HepG2 (cell line): ENCODE data around the gene GALNT10. TPM values are rescaled to one million over a fixed set of nuclear protein-coding genes. Genes with fewer than 3 reads are reported as not detected.

Source experiments
- ARHGAP35 ChIP-seq: sonication (generic); formaldehyde crosslinking; IDR thresholded peaks from 2 replicates; pipeline ENCODE4 v1.9.0; 2022; ENCODE audit warnings: mild to moderate bottlenecking, inconsistent platforms, moderate library complexity, missing genetic modification reagents, borderline replicate concordance
- CHD2 ChIP-seq: IDR thresholded peaks from 2 replicates; pipeline ENCODE4 v1.6.1; 2011; ENCODE audit warnings: low read depth, low read length, improper control_type of control experiment
- HMG20A ChIP-seq: IDR thresholded peaks from 2 replicates; pipeline ENCODE4 v1.6.1; 2016; ENCODE audit warnings: borderline replicate concordance
- KAT8 ChIP-seq: IDR thresholded peaks from 2 replicates; pipeline ENCODE4 v1.6.1; 2016; ENCODE audit warnings: missing genetic modification reagents, missing compliant biosample characterization
- KLF16 ChIP-seq, 2 experiments: sonication (generic) in 1 of 2; formaldehyde crosslinking in 1 of 2; IDR thresholded peaks; 2 replicates each; pipeline versions ENCODE4 v1.6.1 to v1.8.0; 2016 to 2023; ENCODE audit warnings: missing genetic modification reagents in 2 of 2, missing compliant biosample characterization in 1 of 2
- NFE2L2 ChIP-seq: fragments of 150-350 bp; IDR thresholded peaks from 2 replicates; pipeline ENCODE4 v1.6.1; 2014; ENCODE audit warnings: low read length
- POLR2AphosphoS2 ChIP-seq: IDR thresholded peaks from 2 replicates; pipeline ENCODE4 v1.6.1; 2011; ENCODE audit warnings: low read depth, low read length, improper control_type of control experiment
- SMC3 ChIP-seq: IDR thresholded peaks from 2 replicates; pipeline ENCODE4 v1.6.1; 2011; ENCODE audit warnings: low read length, improper control_type of control experiment
- SOX6 ChIP-seq, 2 experiments: fragments of 450-650 bp in 1 of 2; sonication (generic) in 1 of 2; formaldehyde crosslinking in 1 of 2; IDR thresholded peaks; 2 replicates each; pipeline versions ENCODE4 v1.4.0 to v1.6.1; 2017 to 2020; ENCODE audit warnings: antibody characterized with exemption in 1 of 2, mild to moderate bottlenecking in 1 of 2, missing genetic modification reagents in 1 of 2
- ZEB1 ChIP-seq: IDR thresholded peaks from 2 replicates; pipeline ENCODE4 v1.6.1; 2012; ENCODE audit warnings: mild to moderate bottlenecking, low read depth, inconsistent platforms; ENCODE audit not compliant: insufficient replicate concordance
- ZMYM3 ChIP-seq: sonication (generic); formaldehyde crosslinking; IDR thresholded peaks from 2 replicates; pipeline ENCODE4 v1.5.1; 2020; ENCODE audit warnings: mild to moderate bottlenecking, missing genetic modification reagents
- ZNF224 ChIP-seq: sonication (generic); formaldehyde crosslinking; IDR thresholded peaks from 2 replicates; pipeline ENCODE4 v1.5.0; 2020; ENCODE audit warnings: mild to moderate bottlenecking, missing genetic modification reagents
- ZNF235 ChIP-seq: sonication (generic); formaldehyde crosslinking; IDR thresholded peaks from 2 replicates; pipeline ENCODE4 v1.8.1; 2023; ENCODE audit warnings: mild to moderate bottlenecking, missing genetic modification reagents, borderline replicate concordance
- ZNF382 ChIP-seq: sonication (generic); formaldehyde crosslinking; IDR thresholded peaks from 2 replicates; pipeline ENCODE4 v1.5.0; 2020; ENCODE audit warnings: missing genetic modification reagents, mild to moderate bottlenecking, borderline replicate concordance
- ZNF430 ChIP-seq: sonication (generic); formaldehyde crosslinking; IDR thresholded peaks from 2 replicates; pipeline ENCODE4 v1.9.0; 2021; ENCODE audit warnings: mild to moderate bottlenecking, missing genetic modification reagents
- ZNF432 ChIP-seq: sonication (generic); formaldehyde crosslinking; IDR thresholded peaks from 2 replicates; pipeline ENCODE4 v1.5.0; 2020; ENCODE audit warnings: missing genetic modification reagents, mild to moderate bottlenecking, borderline replicate concordance
- ZNF567 ChIP-seq: sonication (generic); formaldehyde crosslinking; IDR thresholded peaks from 2 replicates; pipeline ENCODE4 v1.8.1; 2023; ENCODE audit warnings: mild to moderate bottlenecking, missing genetic modification reagents, borderline replicate concordance
- ZNF713 ChIP-seq: sonication (generic); formaldehyde crosslinking; IDR thresholded peaks from 2 replicates; pipeline ENCODE4 v1.4.0; 2020; ENCODE audit warnings: mild to moderate bottlenecking, missing genetic modification reagents
- ZSCAN20 ChIP-seq: sonication (generic); formaldehyde crosslinking; IDR thresholded peaks from 2 replicates; pipeline ENCODE4 v1.4.0; 2020; ENCODE audit warnings: missing genetic modification reagents, mild to moderate bottlenecking, borderline replicate concordance
- polyA plus RNA-seq, 8 experiments: library from polyadenylated mRNA; depleted of rRNA in 3 of 8; stranded (reverse) in 7 of 8; unstranded in 1 of 8; fragments of >200 nt; fragmentation: Illumina TruSeq in 4 of 8; extraction: Trizol in 4 of 8; gene quantifications; 2 replicates each; pipeline versions ENCODE4 v1.2.1 to v1.2.3, GENCODE V29; 2011 to 2016; ENCODE audit warnings: low read depth in 4 of 8, missing spikeins in 1 of 8, mixed read lengths in 1 of 8; ENCODE audit not compliant: insufficient read depth in 1 of 8
- total RNA-seq, 5 experiments: library from RNA; depleted of rRNA; stranded (reverse); fragments of >200 nt; fragmentation: Illumina TruSeq; extraction: Trizol; gene quantifications; 2 replicates each; pipeline ENCODE4 v1.2.3, GENCODE V29; 2016; ENCODE audit warnings: low read depth in 1 of 5
- TF ChIP-seq, protein P1 (sequence below): sonication (generic); formaldehyde crosslinking; IDR thresholded peaks from 2 replicates; pipeline ENCODE4 v1.8.0; 2023; ENCODE audit warnings: mild to moderate bottlenecking, missing genetic modification reagents
- TF ChIP-seq, protein P2 (sequence below): sonication (generic); formaldehyde crosslinking; IDR thresholded peaks from 2 replicates; pipeline ENCODE4 v1.5.0; 2020; ENCODE audit warnings: mild to moderate bottlenecking, missing genetic modification reagents, borderline replicate concordance
- TF ChIP-seq, protein P3 (sequence below): sonication (generic); formaldehyde crosslinking; IDR thresholded peaks from 2 replicates; pipeline ENCODE4 v1.4.0; 2020; ENCODE audit warnings: mild to moderate bottlenecking, missing genetic modification reagents
- TF ChIP-seq, protein P4 (sequence below): IDR thresholded peaks from 2 replicates; pipeline ENCODE4 v1.6.1; 2016; ENCODE audit warnings: mild to moderate bottlenecking, missing biosample characterization, missing genetic modification reagents
- TF ChIP-seq, protein P5 (sequence below): sonication (generic); formaldehyde crosslinking; IDR thresholded peaks from 2 replicates; pipeline ENCODE4 v1.4.0; 2020; ENCODE audit warnings: mild to moderate bottlenecking, missing genetic modification reagents

The GALNT10 gene
- total and polyA plus RNA-seq, 2 of the 13 experiments (the other 11 are each of a cell fraction or from before 2014, with no cell fraction given): 8.1 to 11.2 TPM

DNA sequence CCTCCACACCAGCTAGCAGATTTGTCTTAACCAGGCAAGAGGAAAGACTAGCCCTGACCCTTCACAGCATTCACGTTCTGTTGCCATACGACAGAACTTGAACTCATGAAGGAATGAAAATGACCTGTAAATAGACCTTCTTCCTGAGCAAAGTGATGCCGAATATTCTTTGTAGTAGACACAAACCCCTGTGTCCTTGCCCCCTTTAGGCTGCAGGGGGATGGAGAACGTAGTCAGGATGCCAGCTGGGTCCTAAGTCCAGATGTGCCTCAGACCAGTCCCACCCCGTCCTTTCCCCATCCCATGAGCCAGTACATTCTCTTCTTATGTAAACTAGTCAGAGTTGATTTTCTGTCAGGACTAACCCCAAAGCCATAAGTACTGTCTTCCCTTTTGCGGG, 151.1 kb downstream of the GALNT10 start (continued):
- TF ChIP-seq ZNF713: no peak
- no peak for TF ChIP-seq POLR2AphosphoS2
- TF ChIP-seq, protein P1, sequence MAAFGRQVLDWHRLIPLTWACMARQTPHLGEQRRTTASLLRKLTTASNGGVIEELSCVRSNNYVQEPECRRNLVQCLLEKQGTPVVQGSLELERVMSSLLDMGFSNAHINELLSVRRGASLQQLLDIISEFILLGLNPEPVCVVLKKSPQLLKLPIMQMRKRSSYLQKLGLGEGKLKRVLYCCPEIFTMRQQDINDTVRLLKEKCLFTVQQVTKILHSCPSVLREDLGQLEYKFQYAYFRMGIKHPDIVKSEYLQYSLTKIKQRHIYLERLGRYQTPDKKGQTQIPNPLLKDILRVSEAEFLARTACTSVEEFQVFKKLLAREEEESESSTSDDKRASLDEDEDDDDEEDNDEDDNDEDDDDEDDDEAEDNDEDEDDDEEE: no peak
- no peak for TF ChIP-seq SMC3
- TF ChIP-seq, protein P2, sequence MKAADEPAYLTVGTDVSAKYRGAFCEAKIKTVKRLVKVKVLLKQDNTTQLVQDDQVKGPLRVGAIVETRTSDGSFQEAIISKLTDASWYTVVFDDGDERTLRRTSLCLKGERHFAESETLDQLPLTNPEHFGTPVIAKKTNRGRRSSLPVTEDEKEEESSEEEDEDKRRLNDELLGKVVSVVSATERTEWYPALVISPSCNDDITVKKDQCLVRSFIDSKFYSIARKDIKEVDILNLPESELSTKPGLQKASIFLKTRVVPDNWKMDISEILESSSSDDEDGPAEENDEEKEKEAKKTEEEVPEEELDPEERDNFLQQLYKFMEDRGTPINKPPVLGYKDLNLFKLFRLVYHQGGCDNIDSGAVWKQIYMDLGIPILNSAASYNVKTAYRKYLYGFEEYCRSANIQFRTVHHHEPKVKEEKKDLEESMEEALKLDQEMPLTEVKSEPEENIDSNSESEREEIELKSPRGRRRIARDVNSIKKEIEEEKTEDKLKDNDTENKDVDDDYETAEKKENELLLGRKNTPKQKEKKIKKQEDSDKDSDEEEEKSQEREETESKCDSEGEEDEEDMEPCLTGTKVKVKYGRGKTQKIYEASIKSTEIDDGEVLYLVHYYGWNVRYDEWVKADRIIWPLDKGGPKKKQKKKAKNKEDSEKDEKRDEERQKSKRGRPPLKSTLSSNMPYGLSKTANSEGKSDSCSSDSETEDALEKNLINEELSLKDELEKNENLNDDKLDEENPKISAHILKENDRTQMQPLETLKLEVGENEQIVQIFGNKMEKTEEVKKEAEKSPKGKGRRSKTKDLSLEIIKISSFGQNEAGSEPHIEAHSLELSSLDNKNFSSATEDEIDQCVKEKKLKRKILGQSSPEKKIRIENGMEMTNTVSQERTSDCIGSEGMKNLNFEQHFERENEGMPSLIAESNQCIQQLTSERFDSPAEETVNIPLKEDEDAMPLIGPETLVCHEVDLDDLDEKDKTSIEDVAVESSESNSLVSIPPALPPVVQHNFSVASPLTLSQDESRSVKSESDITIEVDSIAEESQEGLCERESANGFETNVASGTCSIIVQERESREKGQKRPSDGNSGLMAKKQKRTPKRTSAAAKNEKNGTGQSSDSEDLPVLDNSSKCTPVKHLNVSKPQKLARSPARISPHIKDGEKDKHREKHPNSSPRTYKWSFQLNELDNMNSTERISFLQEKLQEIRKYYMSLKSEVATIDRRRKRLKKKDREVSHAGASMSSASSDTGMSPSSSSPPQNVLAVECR (CRISPR knock-in tag): no peak
- TF ChIP-seq ARHGAP35 (CRISPR knock-in tag): no peak
- TF ChIP-seq, protein P3, sequence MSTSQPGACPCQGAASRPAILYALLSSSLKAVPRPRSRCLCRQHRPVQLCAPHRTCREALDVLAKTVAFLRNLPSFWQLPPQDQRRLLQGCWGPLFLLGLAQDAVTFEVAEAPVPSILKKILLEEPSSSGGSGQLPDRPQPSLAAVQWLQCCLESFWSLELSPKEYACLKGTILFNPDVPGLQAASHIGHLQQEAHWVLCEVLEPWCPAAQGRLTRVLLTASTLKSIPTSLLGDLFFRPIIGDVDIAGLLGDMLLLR (CRISPR knock-in tag): no peak
- no peak for TF ChIP-seq ZNF567 (CRISPR knock-in tag)
- TF ChIP-seq, protein P4, sequence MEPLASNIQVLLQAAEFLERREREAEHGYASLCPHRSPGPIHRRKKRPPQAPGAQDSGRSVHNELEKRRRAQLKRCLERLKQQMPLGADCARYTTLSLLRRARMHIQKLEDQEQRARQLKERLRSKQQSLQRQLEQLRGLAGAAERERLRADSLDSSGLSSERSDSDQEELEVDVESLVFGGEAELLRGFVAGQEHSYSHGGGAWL: no peak
- no peak for TF ChIP-seq ZMYM3
- TF ChIP-seq ZNF235 (CRISPR knock-in tag): no peak
- TF ChIP-seq ZNF382 (CRISPR knock-in tag): no peak
- TF ChIP-seq, protein P5, sequence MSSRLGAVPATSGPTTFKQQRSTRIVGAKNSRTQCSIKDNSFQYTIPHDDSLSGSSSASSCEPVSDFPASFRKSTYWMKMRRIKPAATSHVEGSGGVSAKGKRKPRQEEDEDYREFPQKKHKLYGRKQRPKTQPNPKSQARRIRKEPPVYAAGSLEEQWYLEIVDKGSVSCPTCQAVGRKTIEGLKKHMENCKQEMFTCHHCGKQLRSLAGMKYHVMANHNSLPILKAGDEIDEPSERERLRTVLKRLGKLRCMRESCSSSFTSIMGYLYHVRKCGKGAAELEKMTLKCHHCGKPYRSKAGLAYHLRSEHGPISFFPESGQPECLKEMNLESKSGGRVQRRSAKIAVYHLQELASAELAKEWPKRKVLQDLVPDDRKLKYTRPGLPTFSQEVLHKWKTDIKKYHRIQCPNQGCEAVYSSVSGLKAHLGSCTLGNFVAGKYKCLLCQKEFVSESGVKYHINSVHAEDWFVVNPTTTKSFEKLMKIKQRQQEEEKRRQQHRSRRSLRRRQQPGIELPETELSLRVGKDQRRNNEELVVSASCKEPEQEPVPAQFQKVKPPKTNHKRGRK (CRISPR knock-in tag): no peak
- no peak for TF ChIP-seq ZEB1
- TF ChIP-seq CHD2: no peak
- TF ChIP-seq HMG20A (CRISPR knock-in tag): peak; percentile 32; the same call in 1 of the 2 replicates
- no peak for TF ChIP-seq KAT8 (CRISPR knock-in tag)
- no peak for TF ChIP-seq NFE2L2
- TF ChIP-seq ZNF432: no peak
- TF ChIP-seq ZNF430 (CRISPR knock-in tag): no peak
- no peak for TF ChIP-seq ZNF224 (CRISPR knock-in tag)
- no peak for TF ChIP-seq ZSCAN20 (CRISPR knock-in tag)
- no peak for TF ChIP-seq KLF16 (CRISPR knock-in tag; IDR thresholded peaks at IDR 0.05)
- TF ChIP-seq SOX6 (IDR thresholded peaks at IDR 0.05): no peak
- TF ChIP-seq SOX6 (CRISPR knock-in tag; IDR thresholded peaks at IDR 0.05): peak; percentile 46
